Nephron (organoid): ENCODE data around the gene INCENP.
A peak's percentile ranks its signal among the peaks of the same experiment; 100 is the strongest.

Source experiments
- H3K27ac Mint-ChIP-seq, 3 experiments: 2 replicates each; pipeline ENCODE4 v1.8.0; 2020; ENCODE audit warnings: mixed read lengths in 3 of 3, mild to moderate bottlenecking in 2 of 3, moderate library complexity in 1 of 3
- H3K27me3 Mint-ChIP-seq: 2 replicates; pipeline ENCODE4 v1.8.0; 2021; ENCODE audit warnings: low read depth, mild to moderate bottlenecking, moderate library complexity, mixed read lengths
- H3K36me3 Mint-ChIP-seq: 2 replicates; pipeline ENCODE4 v1.8.0; 2020; ENCODE audit warnings: low read depth, mixed read lengths
- H3K4me1 Mint-ChIP-seq: 2 replicates; pipeline ENCODE4 v1.8.0; 2020; ENCODE audit warnings: mixed read lengths
- H3K4me3 Mint-ChIP-seq, 3 experiments: 2 replicates each; pipeline ENCODE4 v1.8.0; 2020; ENCODE audit warnings: mild to moderate bottlenecking in 3 of 3, mixed read lengths in 3 of 3, moderate library complexity in 2 of 3
- H3K9me3 Mint-ChIP-seq: 2 replicates; pipeline ENCODE4 v1.8.0; 2020; ENCODE audit warnings: mixed read lengths
- TF ChIP-seq, protein P1 (sequence below), 3 experiments: fragments of 200-600 bp; sonication (generic); IDR thresholded peaks; one replicate each; pipeline ENCODE4 v1.5.0; 2021; ENCODE audit warnings: antibody characterized with exemption in 3 of 3; ENCODE audit not compliant: unreplicated experiment in 3 of 3

INCENP gene

DNA sequence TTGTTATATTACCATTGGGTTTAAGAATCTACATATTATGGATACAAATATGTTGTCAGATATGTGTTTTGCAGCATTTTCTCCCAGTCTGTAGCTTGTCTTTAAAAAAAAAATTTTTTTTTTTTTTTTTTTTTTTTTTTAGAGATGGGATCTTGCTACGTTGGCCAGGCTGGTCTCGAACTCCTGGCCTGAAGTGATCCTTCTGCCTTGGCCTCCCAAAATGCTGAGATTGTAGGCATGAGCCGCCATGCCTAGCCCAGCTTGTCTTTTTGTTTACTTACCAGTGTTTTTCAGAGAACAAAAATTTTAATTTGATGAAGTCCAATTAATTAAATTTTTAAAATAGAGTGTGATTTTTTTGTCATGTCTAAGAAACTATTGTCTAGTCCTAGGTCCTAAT is 29.8 kb downstream of the INCENP start:
- Mint-ChIP-seq H3K36me3 (peaks cover 34% of the 10 kb centered on the region), H3K4me1 (no peaks in the 10 kb centered on the region), H3K27me3 (peaks cover 2% of the 10 kb centered on the region), H3K4me3 (no peak overlapping the region), H3K27ac (no peak overlapping the region), H3K9me3 (no peaks in the 10 kb centered on the region)
- TF ChIP-seq, protein P1, sequence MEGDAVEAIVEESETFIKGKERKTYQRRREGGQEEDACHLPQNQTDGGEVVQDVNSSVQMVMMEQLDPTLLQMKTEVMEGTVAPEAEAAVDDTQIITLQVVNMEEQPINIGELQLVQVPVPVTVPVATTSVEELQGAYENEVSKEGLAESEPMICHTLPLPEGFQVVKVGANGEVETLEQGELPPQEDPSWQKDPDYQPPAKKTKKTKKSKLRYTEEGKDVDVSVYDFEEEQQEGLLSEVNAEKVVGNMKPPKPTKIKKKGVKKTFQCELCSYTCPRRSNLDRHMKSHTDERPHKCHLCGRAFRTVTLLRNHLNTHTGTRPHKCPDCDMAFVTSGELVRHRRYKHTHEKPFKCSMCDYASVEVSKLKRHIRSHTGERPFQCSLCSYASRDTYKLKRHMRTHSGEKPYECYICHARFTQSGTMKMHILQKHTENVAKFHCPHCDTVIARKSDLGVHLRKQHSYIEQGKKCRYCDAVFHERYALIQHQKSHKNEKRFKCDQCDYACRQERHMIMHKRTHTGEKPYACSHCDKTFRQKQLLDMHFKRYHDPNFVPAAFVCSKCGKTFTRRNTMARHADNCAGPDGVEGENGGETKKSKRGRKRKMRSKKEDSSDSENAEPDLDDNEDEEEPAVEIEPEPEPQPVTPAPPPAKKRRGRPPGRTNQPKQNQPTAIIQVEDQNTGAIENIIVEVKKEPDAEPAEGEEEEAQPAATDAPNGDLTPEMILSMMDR (IDR thresholded peaks at IDR 0.05; ENCODE audit: unreplicated experiment in 3 of 3), result no peak

DNA sequence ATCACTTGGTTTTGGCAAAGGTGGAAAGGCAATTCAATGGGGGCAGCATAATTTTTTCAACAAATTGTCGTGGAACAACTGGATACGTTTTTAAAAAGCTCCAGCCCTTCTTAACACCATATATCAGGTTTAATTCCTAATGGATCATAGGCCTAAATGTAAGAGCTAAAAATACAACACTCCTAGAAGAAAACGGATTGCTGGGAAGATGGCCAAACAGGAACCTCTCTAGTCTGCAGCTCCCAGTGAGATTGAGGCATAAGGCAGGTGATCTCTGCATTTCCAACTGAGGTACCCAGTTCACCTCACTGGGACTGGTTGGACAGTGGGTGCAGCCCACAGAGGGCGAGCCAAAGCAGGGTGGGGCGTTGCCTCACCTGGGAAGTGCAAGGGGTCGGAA is 33.8 kb downstream of the INCENP start:
- Mint-ChIP-seq H3K27ac (no peak overlapping the region), H3K27me3 (peaks cover 35% of the 10 kb centered on the region), H3K36me3 (peaks cover 10% of the 10 kb centered on the region), H3K4me3 (no peak overlapping the region), H3K4me1 (no peaks in the 10 kb centered on the region), H3K9me3 (peaks cover 14% of the 10 kb centered on the region)
- TF ChIP-seq, protein P1 (IDR thresholded peaks at IDR 0.05; ENCODE audit: unreplicated experiment in 3 of 3), result no peak

DNA sequence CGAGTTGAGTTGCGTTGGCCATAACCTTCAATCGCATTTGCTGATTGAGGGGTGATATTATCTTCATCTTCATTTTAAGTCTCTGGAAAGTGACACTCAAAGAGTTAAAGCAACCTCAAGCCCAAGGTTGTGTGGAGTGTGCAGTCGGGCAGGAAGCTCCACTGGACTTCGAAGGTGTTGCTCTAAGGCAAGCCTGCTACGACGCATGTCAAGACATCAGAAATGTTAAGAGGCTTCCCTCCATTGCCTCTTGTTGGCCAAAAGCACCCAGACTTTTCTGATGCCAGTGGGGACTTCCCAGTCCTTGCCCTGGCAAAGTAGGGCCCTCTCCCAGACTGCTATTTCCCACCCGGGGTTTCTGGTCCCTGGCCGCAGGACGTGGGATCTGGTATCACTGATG is 42.6 kb downstream of the INCENP start:
- H3K4me3 Mint-ChIP-seq, result no peak overlapping the region
- peaks cover 2% of the 10 kb centered on the region for H3K9me3 Mint-ChIP-seq
- no peak overlapping the region for H3K27ac Mint-ChIP-seq
- peaks cover 37% of the 10 kb centered on the region for H3K27me3 Mint-ChIP-seq
- TF ChIP-seq, protein P1 (IDR thresholded peaks at IDR 0.05; ENCODE audit: unreplicated experiment in 3 of 3), result no peak
- H3K36me3 Mint-ChIP-seq, result no peaks in the 10 kb centered on the region
- peaks cover 2% of the 10 kb centered on the region for H3K4me1 Mint-ChIP-seq

DNA sequence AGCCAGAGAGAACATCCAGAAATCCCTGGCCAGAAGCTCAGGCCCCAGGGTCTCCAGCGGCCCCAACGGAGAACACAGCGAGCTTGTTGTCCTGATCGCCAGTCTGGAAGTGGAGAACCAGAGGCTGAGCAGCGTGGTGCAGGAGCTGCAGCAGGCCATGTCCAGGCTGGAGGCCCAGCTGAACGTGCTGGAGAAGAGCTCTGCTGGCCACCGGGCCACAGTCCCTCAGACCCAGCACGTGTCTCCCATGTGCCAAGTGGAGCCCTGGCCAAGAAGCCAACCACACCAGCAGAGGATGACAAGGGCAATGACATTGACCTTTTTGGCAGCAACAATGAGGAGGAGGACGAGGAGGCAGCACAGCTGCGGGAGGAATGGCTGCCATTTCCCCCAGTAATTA is 45.6 kb downstream of the INCENP start:
- H3K9me3 Mint-ChIP-seq, result no peaks in the 10 kb centered on the region

DNA sequence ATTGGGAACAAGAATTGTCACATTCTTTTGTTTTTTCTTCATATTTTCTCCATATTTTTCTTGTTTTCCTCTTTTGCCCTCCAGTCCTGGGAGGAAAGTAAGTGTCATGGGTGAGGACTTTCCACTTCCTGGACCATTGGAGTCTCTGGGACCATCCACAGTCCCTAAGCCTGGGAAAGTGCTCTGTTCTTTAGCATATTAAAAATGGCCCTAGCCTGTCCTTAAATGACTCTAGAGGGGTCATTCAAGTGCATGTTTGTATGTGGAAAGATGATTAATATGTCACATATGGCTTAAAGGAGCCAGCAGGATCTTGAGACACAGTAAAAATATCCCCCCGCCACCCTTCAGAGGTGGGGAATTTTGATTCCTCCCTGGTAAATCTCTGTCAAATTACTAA is 46.1 kb downstream of the INCENP start:
- TF ChIP-seq, protein P1 (IDR thresholded peaks at IDR 0.05; ENCODE audit: unreplicated experiment in 3 of 3), result no peak
- Mint-ChIP-seq H3K4me3 (no peak overlapping the region), H3K36me3 (no peaks in the 10 kb centered on the region), H3K4me1 (peaks cover 4% of the 10 kb centered on the region), H3K9me3 (no peaks in the 10 kb centered on the region), H3K27me3 (peaks cover 49% of the 10 kb centered on the region), H3K27ac (no peak overlapping the region)

More for the DNA sequence above, 45.6 kb downstream of the INCENP start:
- H3K27me3 Mint-ChIP-seq, result peaks cover 47% of the 10 kb centered on the region
- no peaks in the 10 kb centered on the region for H3K36me3 Mint-ChIP-seq
- TF ChIP-seq, protein P1 (IDR thresholded peaks at IDR 0.05; ENCODE audit: unreplicated experiment in 3 of 3), result no peak
- no peak overlapping the region for H3K27ac Mint-ChIP-seq
- H3K4me1 Mint-ChIP-seq, result peaks cover 4% of the 10 kb centered on the region
- no peak overlapping the region for H3K4me3 Mint-ChIP-seq

DNA sequence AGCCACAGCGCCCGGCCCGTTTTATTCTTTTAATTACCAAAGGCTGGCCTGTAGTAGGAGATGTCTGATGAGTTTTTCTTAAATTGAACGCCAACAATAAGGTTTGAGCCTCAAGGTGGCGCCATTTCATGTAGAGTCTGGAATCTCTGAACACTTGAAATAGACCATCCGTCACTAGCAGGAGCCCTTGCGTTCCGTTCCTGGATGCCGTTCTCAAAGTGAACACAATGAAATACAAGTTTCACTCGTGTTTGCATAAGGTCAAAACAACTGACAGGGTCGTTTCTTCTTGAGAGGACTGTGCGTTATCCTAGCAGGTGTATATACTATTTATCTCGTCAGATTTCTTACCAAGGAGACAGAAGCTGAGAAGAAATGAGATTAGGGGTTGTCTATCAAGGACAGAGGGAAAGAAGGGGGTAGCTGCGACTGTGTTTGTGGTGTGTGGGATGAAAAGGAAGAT is 47.5 kb downstream of the INCENP start:
- H3K9me3 Mint-ChIP-seq, result no peaks in the 10 kb centered on the region
- H3K4me1 Mint-ChIP-seq, result peaks cover 4% of the 10 kb centered on the region
- H3K27ac Mint-ChIP-seq, result no peak overlapping the region

More for the DNA sequence above, 47.5 kb downstream of the INCENP start:
- Mint-ChIP-seq H3K36me3 (no peaks in the 10 kb centered on the region), H3K27me3 (peaks cover 37% of the 10 kb centered on the region), H3K4me3 (peak overlapping the region in 2 of 3 experiments; percentile 27 to 60)
- TF ChIP-seq, protein P1 (IDR thresholded peaks at IDR 0.05; ENCODE audit: unreplicated experiment in 3 of 3), result peak; percentile 58 to 73 (median 65)
